ENCODE measurements around the gene GBE1. TPM values are rescaled to one million over a fixed set of nuclear protein-coding genes. Genes with fewer than 3 reads are reported as not detected.
"Not testable (repeated sequence)": the region's sequence is repeated elsewhere in the genome, so short reads cannot be mapped to it uniquely, and the experiment has no call there.

The GBE1 gene
- total RNA-seq, 5 donors from 2014 or later (not counting 1 experiment from before 2014, with no cell fraction given): 8.1 to 9.2 (median 8.7) TPM

GRCh38 chr3:81760215-81760614 lies 1.2 kb downstream of the GBE1 start:
- peaks cover 21 to 27% (median 25%) of the 10 kb centered on the region in 3 donors for H3K4me1 Mint-ChIP-seq
- Histone ChIP-seq H3K4me1 (ENCODE audit: control insufficient read depth in 1 of 2, extremely low read depth in 1 of 2, insufficient read depth in 2 of 2, low read length in 2 of 2) (peaks cover 3 to 12% of the 10 kb centered on the region in 2 experiments), H3K27ac (ENCODE audit: low read length) (peak overlapping the region; percentile 95), H3K9me3 (no peaks in the 10 kb centered on the region), H3K4me3 (ENCODE audit: control insufficient read depth in 1 of 2, extremely low read depth in 1 of 2, low read length in 1 of 2) (no peak overlapping the region), H3K27me3 (replicated peaks in 1 of 2; ENCODE audit: control insufficient read depth in 2 of 2, extremely low read depth in 1 of 2, insufficient read depth in 2 of 2, low read length in 1 of 2) (no peaks in the 10 kb centered on the region), H3K36me3 (ENCODE audit: control insufficient read depth in 2 of 2, extremely low read depth in 1 of 2, insufficient read depth in 1 of 2, low read length in 1 of 2) (no peaks in the 10 kb centered on the region)
- H3K27me3 Mint-ChIP-seq: no peaks in the 10 kb centered on the region
- no peak for ATAC-seq (replicated peaks in 1 of 4)
- no peak for DNase-seq
- peak overlapping the region; percentile 98 to 99 for H3K27ac Mint-ChIP-seq
- no CpG with 5 or more reads among the region's 3 CpGs for WGBS (ENCODE audit: insufficient coverage)
- CTCF ChIA-PET: no interaction called here
- POLR2A ChIA-PET: no interaction called here
- peak overlapping the region; percentile 90 to 95 (median 94) for H3K4me3 Mint-ChIP-seq
- peaks cover 22% of the 10 kb centered on the region for H3K36me3 Mint-ChIP-seq
- H3K9me3 Mint-ChIP-seq: no peaks in the 10 kb centered on the region

GRCh38 chr3:81758771-81759170 lies 2.7 kb downstream of the GBE1 start:
- DNase-seq; ATAC-seq (replicated peaks in 1 of 4); POLR2A ChIA-PET; H3K4me3 ChIP-seq (ENCODE audit: control insufficient read depth in 1 of 2, extremely low read depth in 1 of 2, low read length in 1 of 2); H3K9me3 ChIP-seq; H3K27ac Mint-ChIP-seq; H3K27me3 Mint-ChIP-seq; H3K27ac ChIP-seq (ENCODE audit: low read length); H3K36me3 ChIP-seq (ENCODE audit: control insufficient read depth in 2 of 2, extremely low read depth in 1 of 2, insufficient read depth in 1 of 2, low read length in 1 of 2); H3K4me3 Mint-ChIP-seq; CTCF ChIA-PET; H3K27me3 ChIP-seq (replicated peaks in 1 of 2; ENCODE audit: control insufficient read depth in 2 of 2, extremely low read depth in 1 of 2, insufficient read depth in 2 of 2, low read length in 1 of 2): not testable (repeated sequence)
- Mint-ChIP-seq H3K4me1 (peaks cover 21 to 28% (median 25%) of the 10 kb centered on the region in 3 donors), H3K9me3 (peaks cover 0 to 13% (median 4%) of the 10 kb centered on the region in 3 donors), H3K36me3 (peaks cover 36% of the 10 kb centered on the region)
- WGBS (ENCODE audit: insufficient coverage): 86% methylated on average over 1 of the region's 4 CpGs
- H3K4me1 ChIP-seq (ENCODE audit: control insufficient read depth in 1 of 2, extremely low read depth in 1 of 2, insufficient read depth in 2 of 2, low read length in 2 of 2): peaks cover 3 to 12% of the 10 kb centered on the region in 2 experiments

GRCh38 chr3:81758275-81758674 lies 3.2 kb downstream of the GBE1 start:
- Histone ChIP-seq H3K4me1 (ENCODE audit: control insufficient read depth in 1 of 2, extremely low read depth in 1 of 2, insufficient read depth in 2 of 2, low read length in 2 of 2) (peaks cover 3 to 12% of the 10 kb centered on the region in 2 experiments), H3K27me3 (replicated peaks in 1 of 2; ENCODE audit: control insufficient read depth in 2 of 2, extremely low read depth in 1 of 2, insufficient read depth in 2 of 2, low read length in 1 of 2) (no peaks in the 10 kb centered on the region), H3K36me3 (ENCODE audit: control insufficient read depth in 2 of 2, extremely low read depth in 1 of 2, insufficient read depth in 1 of 2, low read length in 1 of 2) (no peaks in the 10 kb centered on the region), H3K9me3 (no peaks in the 10 kb centered on the region), H3K27ac (ENCODE audit: low read length) (no peak overlapping the region), H3K4me3 (ENCODE audit: control insufficient read depth in 1 of 2, extremely low read depth in 1 of 2, low read length in 1 of 2) (no peak overlapping the region)
- ChIA-PET CTCF (no interaction called here), POLR2A (no interaction called here)
- DNase-seq: no peak
- H3K36me3 Mint-ChIP-seq: peaks cover 38% of the 10 kb centered on the region
- peaks cover 0 to 13% (median 4%) of the 10 kb centered on the region in 3 donors for H3K9me3 Mint-ChIP-seq
- H3K27ac Mint-ChIP-seq: no peak overlapping the region
- no peak for ATAC-seq (replicated peaks in 1 of 4)
- no peak overlapping the region for H3K4me3 Mint-ChIP-seq
- H3K27me3 Mint-ChIP-seq: no peaks in the 10 kb centered on the region
- H3K4me1 Mint-ChIP-seq: peaks cover 21 to 31% (median 24%) of the 10 kb centered on the region in 3 donors
- 100% methylated on average over 1 of the region's 1 CpG for WGBS (ENCODE audit: insufficient coverage)

GRCh38 chr3:81753416-81754027 lies 7.9 kb downstream of the GBE1 start:
- Histone ChIP-seq H3K4me3 (ENCODE audit: control insufficient read depth in 1 of 2, extremely low read depth in 1 of 2, low read length in 1 of 2) (no peak overlapping the region), H3K27me3 (replicated peaks in 1 of 2; ENCODE audit: control insufficient read depth in 2 of 2, extremely low read depth in 1 of 2, insufficient read depth in 2 of 2, low read length in 1 of 2) (no peaks in the 10 kb centered on the region), H3K4me1 (ENCODE audit: control insufficient read depth in 1 of 2, extremely low read depth in 1 of 2, insufficient read depth in 2 of 2, low read length in 2 of 2) (no peaks in the 10 kb centered on the region), H3K36me3 (ENCODE audit: control insufficient read depth in 2 of 2, extremely low read depth in 1 of 2, insufficient read depth in 1 of 2, low read length in 1 of 2) (no peaks in the 10 kb centered on the region), H3K9me3 (no peaks in the 10 kb centered on the region), H3K27ac (ENCODE audit: low read length) (no peak overlapping the region)
- ATAC-seq (replicated peaks in 1 of 4) (no peak), DNase-seq (no peak)
- CTCF ChIA-PET: interaction anchor here in 1 of 2 donors (1.2 to 1.4 kb wide), 2 partner anchors 8 to 26 kb away, joined by 4 read pairs; partner anchors contain the start of gene GBE1
- peaks cover 0 to 13% (median 4%) of the 10 kb centered on the region in 3 donors for H3K9me3 Mint-ChIP-seq
- no peaks in the 10 kb centered on the region for H3K27me3 Mint-ChIP-seq
- WGBS (ENCODE audit: insufficient coverage): 100% methylated on average over 1 of the region's 2 CpGs
- H3K4me1 Mint-ChIP-seq: peaks cover 2 to 6% (median 4%) of the 10 kb centered on the region in 3 donors
- H3K27ac Mint-ChIP-seq: no peak overlapping the region
- H3K4me3 Mint-ChIP-seq: no peak overlapping the region
- POLR2A ChIA-PET: no interaction called here
- H3K36me3 Mint-ChIP-seq: peaks cover 41% of the 10 kb centered on the region

- ChIA-PET CTCF (interaction anchor here in 1 of 2 donors (1.2 to 1.4 kb wide), 2 partner anchors 9 to 25 kb away, joined by 4 read pairs; partner anchors contain the start of gene GBE1), POLR2A (no interaction called here)
- Histone ChIP-seq H3K27me3 (replicated peaks in 1 of 2; ENCODE audit: control insufficient read depth in 2 of 2, extremely low read depth in 1 of 2, insufficient read depth in 2 of 2, low read length in 1 of 2) (no peaks in the 10 kb centered on the region), H3K4me3 (ENCODE audit: control insufficient read depth in 1 of 2, extremely low read depth in 1 of 2, low read length in 1 of 2) (no peak overlapping the region), H3K27ac (ENCODE audit: low read length) (no peak overlapping the region), H3K4me1 (ENCODE audit: control insufficient read depth in 1 of 2, extremely low read depth in 1 of 2, insufficient read depth in 2 of 2, low read length in 2 of 2) (no peaks in the 10 kb centered on the region), H3K36me3 (ENCODE audit: control insufficient read depth in 2 of 2, extremely low read depth in 1 of 2, insufficient read depth in 1 of 2, low read length in 1 of 2) (no peaks in the 10 kb centered on the region), H3K9me3 (no peaks in the 10 kb centered on the region)
- no peak overlapping the region for H3K27ac Mint-ChIP-seq
- H3K36me3 Mint-ChIP-seq: peaks cover 38% of the 10 kb centered on the region
- peaks cover 2 to 6% (median 4%) of the 10 kb centered on the region in 3 donors for H3K4me1 Mint-ChIP-seq
- H3K9me3 Mint-ChIP-seq: peaks cover 0 to 13% (median 4%) of the 10 kb centered on the region in 3 donors
- no peak overlapping the region for H3K4me3 Mint-ChIP-seq
- H3K27me3 Mint-ChIP-seq: no peaks in the 10 kb centered on the region
- ATAC-seq (replicated peaks in 1 of 4): no peak
- DNase-seq: no peak
Measured at GRCh38 chr3:81752604-81753003, 8.8 kb downstream of the GBE1 start.

GRCh38 chr3:81749265-81749664 lies 12.2 kb downstream of the GBE1 start:
- H3K27ac ChIP-seq (ENCODE audit: low read length): no peak overlapping the region
- no peaks in the 10 kb centered on the region for H3K36me3 ChIP-seq (ENCODE audit: control insufficient read depth in 2 of 2, extremely low read depth in 1 of 2, insufficient read depth in 1 of 2, low read length in 1 of 2)
- no peak overlapping the region for H3K4me3 ChIP-seq (ENCODE audit: control insufficient read depth in 1 of 2, extremely low read depth in 1 of 2, low read length in 1 of 2)
- no peaks in the 10 kb centered on the region for H3K9me3 ChIP-seq
- Mint-ChIP-seq H3K4me3 (no peak overlapping the region), H3K27me3 (no peaks in the 10 kb centered on the region), H3K9me3 (peaks cover 0 to 4% (median 0%) of the 10 kb centered on the region in 3 donors), H3K27ac (no peak overlapping the region), H3K4me1 (peaks cover 2 to 6% (median 4%) of the 10 kb centered on the region in 3 donors), H3K36me3 (peaks cover 24% of the 10 kb centered on the region)
- H3K27me3 ChIP-seq (replicated peaks in 1 of 2; ENCODE audit: control insufficient read depth in 2 of 2, extremely low read depth in 1 of 2, insufficient read depth in 2 of 2, low read length in 1 of 2): no peaks in the 10 kb centered on the region
- CTCF ChIA-PET: no interaction called here
- ATAC-seq (replicated peaks in 1 of 4) (no peak), DNase-seq (no peak)
- POLR2A ChIA-PET: no interaction called here
- WGBS (ENCODE audit: insufficient coverage): no CpG with 5 or more reads among the region's 2 CpGs
- no peaks in the 10 kb centered on the region for H3K4me1 ChIP-seq (ENCODE audit: control insufficient read depth in 1 of 2, extremely low read depth in 1 of 2, insufficient read depth in 2 of 2, low read length in 2 of 2)
